GM19193 (cell line): ENCODE data around the gene HNRNPA2B1.

Experiments used
- POLR2A ChIP-seq: IDR thresholded peaks from 4 replicates; pipeline ENCODE4 v1.6.1; 2011; ENCODE audit not compliant: insufficient read depth, insufficient read length; ENCODE audit errors: extremely low read depth

HNRNPA2B1 gene

GRCh38 chr7:26182283-26182682 lies 18.3 kb downstream of the HNRNPA2B1 start:
- TF ChIP-seq POLR2A, result no peak

- TF ChIP-seq POLR2A, result no peak
These were observed 18.9 kb downstream of the HNRNPA2B1 start for GRCh38 chr7:26181474-26182227.

- TF ChIP-seq POLR2A, result no peak
These were observed 19.8 kb downstream of the HNRNPA2B1 start for GRCh38 chr7:26180792-26181198.

- no peak for TF ChIP-seq POLR2A
These were observed 20.6 kb downstream of the HNRNPA2B1 start for GRCh38 chr7:26179826-26180497.

GRCh38 chr7:26179422-26179821 lies 21.1 kb downstream of the HNRNPA2B1 start:
- TF ChIP-seq POLR2A, result no peak

- TF ChIP-seq POLR2A, result no peak
These were observed 22.1 kb downstream of the HNRNPA2B1 start for GRCh38 chr7:26178272-26178960.

- TF ChIP-seq POLR2A, result no peak
These were observed 28.5 kb downstream of the HNRNPA2B1 start for GRCh38 chr7:26172048-26172447.

- TF ChIP-seq POLR2A, result no peak
These were observed 28.9 kb downstream of the HNRNPA2B1 start for GRCh38 chr7:26171601-26172000.

GRCh38 chr7:26170663-26171062 lies 29.9 kb downstream of the HNRNPA2B1 start:
- TF ChIP-seq POLR2A, result no peak

GRCh38 chr7:26169271-26169670 lies 31.3 kb downstream of the HNRNPA2B1 start:
- TF ChIP-seq POLR2A, result no peak

- TF ChIP-seq POLR2A, result no peak
These were observed 32.0 kb downstream of the HNRNPA2B1 start for GRCh38 chr7:26168458-26169023.

GRCh38 chr7:26167303-26167934 lies 33.1 kb downstream of the HNRNPA2B1 start:
- no peak for TF ChIP-seq POLR2A

- TF ChIP-seq POLR2A, result no peak
These were observed 33.8 kb downstream of the HNRNPA2B1 start for GRCh38 chr7:26166684-26167266.

- TF ChIP-seq POLR2A, result no peak
These were observed 34.4 kb downstream of the HNRNPA2B1 start for GRCh38 chr7:26165950-26166683.
